HG03565 (cell line): ENCODE results near the gene UBE2D4.
A peak's percentile ranks its signal among the peaks of the same experiment; 100 is the strongest.
"Not testable (repeated sequence)": the region's sequence is repeated elsewhere in the genome, so short reads cannot be mapped to it uniquely, and the experiment has no call there.

Experiments used
- ATAC-seq: cut with Tn5 transposase; IDR thresholded peaks from one replicate; pipeline ENCODE4 v1.9.1; 2021; ENCODE audit warnings: mild to moderate bottlenecking, moderate library complexity; ENCODE audit not compliant: unreplicated experiment

Gene UBE2D4

DNA sequence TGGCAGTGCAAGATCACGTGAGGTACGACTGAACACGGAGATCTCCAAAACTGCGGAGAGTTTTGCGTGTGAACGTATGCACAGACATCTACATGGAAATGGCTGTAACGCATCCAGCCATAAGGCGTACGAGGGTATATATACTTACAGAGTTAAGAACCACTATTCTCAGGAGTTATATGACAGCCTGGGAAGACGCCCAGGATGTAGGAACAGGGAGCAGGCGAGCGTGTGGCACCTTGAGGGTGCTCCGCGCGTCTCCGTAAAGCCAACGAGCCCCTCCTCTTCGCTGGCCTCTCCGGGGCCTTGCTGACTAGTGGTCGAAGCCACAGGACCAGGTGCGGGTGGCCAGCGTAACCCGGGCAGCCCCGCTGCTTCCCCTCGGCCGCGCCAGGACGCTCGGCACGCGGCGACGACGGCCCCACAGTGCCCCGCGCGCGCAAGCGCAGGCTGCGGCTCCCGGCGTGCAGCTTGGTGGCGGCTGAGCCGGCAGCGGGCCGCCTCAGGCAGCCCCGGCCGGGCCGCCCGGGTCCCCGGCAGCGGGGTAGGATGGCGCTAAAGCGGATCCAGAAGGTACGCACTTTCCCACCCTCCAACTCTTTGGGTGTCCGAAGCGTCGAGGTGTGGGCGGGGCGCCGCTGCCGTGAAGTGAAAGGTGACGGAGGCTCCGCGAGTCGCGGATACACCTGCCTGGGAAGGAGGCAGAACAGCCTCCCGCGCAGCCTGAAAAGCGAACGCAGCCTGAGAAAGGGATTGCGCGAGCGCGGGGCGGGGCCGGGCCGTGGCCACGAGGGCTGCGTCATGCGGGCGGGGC lies at the start of gene UBE2D4:
TSS of gene UBE2D4 (plus strand) at position 453 of the 814 bp plus-strand sequence. CDS start at position 550, 97 bp downstream.
- ATAC-seq: peak; percentile 78

DNA sequence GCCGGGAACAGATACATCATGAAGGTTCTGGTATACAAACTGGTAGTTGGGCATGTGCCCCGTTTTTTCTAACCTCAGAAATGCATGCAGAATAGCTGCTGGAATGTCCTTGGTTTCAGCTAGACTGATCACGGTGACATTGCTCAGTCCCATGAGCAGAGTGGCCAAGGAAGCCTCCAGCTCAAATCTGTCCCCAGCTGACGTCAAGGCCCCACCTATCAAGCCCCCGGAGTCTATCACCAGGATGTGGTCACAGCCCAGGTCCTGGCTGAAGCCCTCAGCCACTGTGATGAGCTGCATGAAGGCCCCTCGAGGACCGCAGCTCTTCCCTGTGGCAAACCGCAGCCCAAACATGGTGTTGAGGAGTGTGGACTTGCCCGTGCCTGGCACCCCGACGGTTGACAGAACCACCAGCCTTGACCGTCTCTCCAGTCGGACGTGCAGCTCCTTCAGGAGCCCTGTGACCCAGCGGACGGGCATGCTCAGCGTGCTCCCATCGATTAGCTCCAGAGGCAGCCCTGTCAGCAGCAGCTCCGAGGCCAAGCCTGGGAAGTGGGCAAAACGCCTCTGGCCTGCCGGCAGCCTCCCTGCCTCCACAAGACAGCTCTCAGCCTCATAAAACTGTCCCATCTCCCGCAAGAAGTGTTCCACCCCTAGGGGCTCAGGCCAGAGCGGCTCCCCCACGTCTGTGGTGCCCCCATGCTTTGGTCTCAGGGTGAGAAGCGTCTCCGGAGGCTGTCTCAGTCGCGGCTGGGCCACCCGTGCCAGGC lies 49.1 kb upstream of the UBE2D4 start:
- ATAC-seq: no peak

DNA sequence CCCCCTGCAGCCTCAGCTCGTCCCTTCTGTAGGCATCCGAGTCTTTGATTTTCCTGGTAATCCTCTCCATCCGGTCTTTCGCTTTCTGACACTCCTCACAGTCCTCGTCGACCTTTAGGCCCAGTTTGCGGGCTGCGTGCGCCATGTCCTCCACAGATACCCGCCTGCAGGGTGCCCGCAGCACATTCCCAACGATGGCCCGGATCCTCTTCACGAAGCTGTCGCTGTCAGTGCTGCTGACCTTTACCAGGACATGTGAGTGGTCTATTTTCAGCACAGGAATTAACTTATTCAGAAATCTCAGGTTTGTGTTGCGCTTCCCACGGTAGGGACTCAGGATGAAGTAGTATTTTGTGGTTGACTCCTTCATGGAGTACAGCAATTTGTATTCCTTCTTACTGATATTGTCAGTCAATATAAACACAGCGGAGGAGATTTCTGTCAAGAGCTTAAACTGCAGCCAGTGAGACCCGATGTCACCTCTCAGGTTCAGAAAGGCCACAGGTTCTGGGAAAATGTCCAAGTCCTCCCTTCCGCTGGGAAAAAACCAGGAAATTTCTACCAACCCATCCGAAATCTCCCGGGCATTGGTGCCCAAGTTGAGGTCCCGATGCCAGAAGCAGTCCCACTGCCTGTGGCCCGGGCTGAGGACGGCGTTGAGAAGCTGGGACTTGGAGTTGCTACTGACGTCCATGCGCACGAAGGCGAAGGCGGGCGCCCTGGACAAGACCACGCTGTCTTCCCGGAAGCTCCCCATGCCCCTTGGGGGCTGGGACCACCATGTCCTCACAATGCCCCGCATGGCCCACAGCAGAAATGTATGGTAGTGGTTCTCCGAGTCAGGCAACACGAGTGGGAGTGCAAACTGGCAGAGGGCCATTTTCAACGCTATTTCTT lies 48.0 kb upstream of the UBE2D4 start:
- ATAC-seq: no peak

DNA sequence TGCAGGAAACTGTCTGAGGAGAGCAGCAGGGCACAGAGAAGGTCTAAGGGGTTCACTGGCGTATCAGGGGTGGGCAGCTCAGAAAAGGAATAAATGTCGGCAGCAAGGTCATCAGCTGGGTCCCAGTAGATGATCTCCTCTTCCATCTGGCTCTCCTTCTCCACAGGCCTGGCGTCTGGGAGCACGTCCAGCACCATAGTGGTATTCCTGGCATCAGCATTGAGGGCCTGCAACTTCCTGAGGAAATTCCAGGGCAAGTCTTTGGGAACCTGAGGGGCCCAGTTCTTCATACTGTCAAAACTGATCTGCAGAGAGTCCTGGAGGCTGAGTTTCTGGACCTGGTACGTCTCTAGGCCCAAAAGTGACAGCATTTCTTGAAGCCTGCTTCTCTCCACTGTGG lies 47.4 kb upstream of the UBE2D4 start:
- no peak for ATAC-seq

DNA sequence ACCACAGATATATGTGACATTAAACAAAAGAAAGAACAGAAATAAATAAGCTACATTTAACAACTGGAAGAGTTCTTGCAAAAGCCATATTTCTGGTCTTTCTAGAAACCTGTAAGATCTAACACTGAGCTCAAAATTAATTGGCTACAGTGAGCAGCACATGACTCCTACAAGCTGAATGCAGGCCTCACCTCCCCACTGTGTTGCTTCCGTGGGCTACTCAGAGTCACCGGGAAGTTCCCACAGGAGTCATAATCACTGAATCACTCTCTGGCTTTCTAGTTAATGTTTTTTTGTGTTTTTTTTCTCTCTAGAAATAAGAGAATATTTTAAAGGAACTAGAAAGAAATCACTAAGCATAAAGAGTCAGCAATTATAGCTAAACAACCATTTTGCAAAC lies 46.8 kb upstream of the UBE2D4 start:
- no peak for ATAC-seq

DNA sequence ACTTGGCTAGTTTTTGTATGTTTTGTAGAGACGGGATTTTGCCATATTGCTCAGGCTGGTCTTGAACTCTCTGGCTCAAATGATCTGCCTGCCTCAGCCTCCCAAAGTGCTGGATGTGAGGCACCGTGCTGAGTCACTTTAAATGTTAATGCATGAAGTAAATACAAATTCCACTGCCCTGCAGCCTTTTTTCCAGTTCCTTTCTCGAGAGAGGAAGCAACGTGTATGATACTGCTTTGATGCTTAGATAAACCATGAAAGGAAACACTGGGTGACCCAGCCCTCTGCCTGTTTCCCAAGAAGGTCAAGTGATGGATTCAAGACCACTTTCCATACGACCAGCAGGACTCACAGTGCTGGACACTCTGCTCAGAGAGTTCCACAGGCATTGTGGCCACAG lies 45.6 kb upstream of the UBE2D4 start:
- no peak for ATAC-seq

DNA sequence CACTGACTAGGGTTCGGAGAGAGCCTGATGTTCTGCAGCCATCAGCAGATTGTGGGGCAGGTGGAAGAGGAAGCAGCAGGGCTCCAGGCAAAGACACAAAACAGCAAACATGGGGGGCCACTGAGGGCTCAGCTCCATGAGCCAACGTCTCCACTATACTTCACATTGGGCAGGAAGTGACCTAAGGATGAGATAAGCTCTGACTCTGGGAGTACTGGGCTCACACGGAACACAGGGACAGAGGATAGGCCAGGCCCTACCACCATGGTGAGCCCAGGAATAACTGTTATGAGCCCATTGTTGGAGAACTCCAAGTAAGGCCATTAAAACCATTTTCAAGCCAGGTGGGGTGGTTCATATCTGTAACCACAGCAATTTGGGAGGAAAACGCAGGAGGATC lies 42.0 kb upstream of the UBE2D4 start:
- ATAC-seq: no peak

DNA sequence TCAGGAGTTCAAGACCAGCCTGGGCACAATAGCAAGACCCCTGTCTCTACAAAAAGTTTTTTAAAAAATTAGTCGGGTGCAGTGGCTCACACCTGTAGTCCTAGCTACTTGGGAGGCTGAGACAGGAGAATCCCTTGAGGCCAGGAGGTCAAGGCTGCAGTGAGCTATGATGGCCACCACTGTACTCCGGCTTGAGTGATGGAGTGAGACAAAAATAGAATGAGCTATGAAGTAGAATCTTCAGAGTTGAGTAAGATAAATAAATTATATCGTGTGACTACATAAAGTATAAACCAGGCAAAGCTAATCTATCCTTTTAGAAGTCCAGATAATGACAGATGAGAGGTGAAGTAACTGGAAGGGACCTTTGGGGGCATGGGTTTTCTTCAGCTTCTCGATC lies 41.6 kb upstream of the UBE2D4 start:
- ATAC-seq: no peak

DNA sequence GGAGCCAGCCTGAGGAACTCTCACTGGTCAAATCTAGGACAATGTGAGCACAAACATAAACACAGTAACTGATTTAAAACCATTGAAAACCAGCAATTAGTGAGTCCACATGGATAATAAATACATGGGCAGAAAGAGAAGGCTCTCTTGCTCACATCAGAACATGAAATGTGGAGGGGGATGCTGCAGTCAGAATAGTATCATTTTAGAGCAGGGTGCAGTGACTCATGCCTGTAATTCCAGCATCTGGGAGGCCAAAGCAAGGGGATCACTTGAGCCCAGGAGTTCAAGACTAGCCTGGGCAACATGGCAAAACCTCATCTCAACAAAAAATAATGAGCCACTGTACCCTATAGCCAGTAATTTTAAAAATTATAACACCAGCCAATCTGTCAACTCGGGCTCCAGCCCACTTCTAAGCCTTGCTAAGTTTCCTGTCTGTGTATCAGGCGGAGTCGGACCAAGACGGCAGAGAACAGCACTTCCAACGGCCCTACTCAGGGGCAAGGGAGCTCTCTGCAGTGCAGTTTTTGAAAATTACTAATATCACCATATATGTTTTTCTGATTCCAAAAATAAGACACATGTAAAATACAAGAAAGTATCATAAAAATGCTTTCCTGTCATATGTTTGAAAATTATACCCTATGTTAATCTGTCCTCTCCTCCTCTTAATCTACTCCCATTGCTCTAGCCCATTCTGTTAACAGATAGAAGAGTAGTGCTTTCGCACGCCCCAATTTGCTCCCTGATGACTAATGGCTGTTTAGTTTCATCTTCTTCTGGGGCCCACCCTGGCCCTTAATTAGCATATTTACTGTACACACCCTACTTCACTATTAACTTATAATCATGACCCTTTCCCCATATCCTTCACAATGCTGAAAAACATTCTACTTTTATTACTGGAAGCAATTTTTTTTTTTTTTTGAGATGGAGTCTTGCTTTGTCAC lies 37.0 kb upstream of the UBE2D4 start:
- no peak for ATAC-seq

DNA sequence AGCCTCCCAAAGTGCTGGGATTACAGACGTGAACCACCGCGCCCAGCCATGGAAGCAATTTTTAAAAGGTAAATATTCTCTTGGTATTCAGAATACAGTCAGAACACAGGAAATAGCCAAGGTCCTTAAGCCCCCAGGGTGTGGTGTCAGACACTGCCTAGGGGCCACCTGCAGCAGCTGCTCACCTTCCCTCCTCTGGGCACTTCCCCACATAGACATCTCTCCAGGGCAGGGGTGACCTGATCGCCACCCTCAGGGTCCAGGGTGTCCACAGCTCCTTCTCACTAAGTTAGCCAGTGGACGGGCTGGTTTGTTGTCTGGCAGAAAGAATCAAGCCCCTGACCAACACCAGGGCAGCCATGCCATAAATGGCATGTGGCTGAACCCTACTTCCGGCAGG lies 35.8 kb upstream of the UBE2D4 start:
- ATAC-seq: no peak

DNA sequence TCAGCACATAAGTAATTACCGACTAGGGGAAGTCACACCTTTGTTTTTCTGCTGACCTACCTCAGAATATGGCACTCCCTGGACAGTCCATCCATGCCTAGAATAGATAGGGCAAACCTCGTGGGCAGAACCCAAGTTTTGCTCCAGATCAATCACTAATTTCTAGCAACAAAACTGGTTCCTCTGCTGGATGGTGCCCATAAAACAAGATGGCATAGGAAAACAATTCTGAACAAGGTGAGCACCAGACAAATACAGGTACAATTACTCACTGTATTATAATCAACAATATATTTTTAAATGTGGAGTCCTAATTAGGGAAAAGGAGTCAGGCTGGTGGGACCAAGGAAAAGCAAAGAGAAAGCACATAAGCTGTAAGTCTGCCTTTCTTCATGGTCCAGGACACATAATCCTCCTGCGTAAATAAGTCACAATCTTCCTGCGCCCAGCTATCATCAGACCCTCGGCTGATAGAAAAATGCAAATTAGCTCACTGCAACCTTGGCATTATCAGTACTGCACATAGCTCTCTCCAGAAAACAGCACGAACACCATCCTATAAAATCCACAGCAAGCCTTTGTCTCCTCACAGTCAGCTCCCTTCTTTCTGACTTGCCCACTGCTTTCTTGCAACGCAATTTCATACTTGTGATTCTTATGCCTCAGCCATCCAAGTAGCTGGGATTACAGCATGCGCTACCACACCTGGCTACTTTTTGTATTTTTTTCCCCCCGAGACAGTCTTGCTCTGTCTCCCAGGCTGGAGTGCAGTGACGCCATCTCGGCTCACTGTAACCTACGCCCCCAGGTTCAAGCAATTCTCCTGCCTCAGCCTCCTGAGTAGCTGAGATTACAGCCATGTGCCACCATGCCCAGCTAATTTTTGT lies 34.9 kb upstream of the UBE2D4 start:
- ATAC-seq: no peak

DNA sequence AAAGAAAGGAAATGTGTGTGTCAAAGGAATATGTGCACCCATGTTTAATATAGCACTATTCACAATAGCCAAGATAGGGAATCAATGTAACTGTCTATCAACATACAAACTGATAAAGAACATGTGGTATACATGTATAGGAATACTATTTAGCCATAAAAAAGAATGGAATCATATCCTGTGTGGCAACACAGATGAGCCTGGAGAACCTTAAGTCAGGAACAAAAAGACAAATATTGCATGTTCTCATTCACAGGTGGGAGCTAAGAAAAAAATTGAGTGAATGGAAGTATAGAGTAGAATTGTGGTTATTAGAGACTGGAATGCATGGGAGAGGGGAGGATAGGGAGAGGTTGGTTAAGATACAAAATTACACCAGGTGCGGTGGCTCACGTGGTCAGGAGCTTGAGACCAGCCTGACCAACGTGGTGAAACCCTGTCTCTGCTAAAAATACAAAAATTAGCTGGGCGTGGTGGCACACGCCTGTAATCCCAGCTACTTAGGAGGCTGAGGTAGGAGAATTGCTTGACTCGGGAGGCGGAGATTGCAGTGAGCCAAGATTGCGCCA lies 30.3 kb upstream of the UBE2D4 start:
- ATAC-seq: no peak

DNA sequence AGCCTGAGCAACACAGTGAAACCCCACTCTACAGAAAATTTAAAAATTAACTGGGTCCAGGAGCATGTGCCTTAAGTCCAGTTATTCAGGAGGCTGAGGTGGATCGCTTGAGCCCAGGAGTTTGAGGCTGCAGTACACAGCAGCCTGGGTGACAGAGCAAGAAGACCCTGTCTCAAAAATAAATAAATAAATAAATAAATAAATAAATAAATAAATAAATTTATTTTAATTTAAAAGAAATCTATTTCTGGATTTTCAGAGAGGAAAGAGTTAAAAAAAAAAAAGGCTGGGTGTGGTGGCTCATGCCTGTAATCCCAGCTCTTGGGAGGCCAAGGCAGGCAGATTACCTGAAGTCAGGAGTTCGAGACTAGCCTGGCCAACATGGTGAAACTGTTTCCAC lies 27.7 kb upstream of the UBE2D4 start:
- not testable (repeated sequence) for ATAC-seq

DNA sequence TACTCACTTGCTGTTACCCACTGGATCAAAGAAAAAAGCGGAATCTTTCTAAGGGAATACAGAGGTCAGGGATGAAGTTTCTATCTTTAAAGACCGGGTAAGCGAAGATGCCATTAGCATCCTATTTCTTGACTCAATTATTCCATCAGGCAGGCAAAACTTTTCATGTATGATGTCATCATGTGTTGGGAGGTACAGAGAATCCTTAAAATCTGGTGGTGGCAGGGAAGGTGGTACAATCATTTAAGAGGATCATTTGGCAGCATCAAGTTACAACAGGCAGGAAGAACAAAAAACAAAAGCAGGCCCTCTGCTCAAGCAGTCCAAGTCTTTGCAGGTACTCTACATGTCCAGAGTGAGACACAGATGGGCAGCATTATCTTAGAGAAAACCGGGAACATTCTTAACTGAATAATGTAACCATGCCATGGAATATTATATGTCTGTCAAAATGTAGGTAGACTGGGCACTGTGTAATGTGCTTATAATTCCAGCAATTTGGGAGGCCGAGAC lies 23.6 kb upstream of the UBE2D4 start:
- ATAC-seq: no peak

DNA sequence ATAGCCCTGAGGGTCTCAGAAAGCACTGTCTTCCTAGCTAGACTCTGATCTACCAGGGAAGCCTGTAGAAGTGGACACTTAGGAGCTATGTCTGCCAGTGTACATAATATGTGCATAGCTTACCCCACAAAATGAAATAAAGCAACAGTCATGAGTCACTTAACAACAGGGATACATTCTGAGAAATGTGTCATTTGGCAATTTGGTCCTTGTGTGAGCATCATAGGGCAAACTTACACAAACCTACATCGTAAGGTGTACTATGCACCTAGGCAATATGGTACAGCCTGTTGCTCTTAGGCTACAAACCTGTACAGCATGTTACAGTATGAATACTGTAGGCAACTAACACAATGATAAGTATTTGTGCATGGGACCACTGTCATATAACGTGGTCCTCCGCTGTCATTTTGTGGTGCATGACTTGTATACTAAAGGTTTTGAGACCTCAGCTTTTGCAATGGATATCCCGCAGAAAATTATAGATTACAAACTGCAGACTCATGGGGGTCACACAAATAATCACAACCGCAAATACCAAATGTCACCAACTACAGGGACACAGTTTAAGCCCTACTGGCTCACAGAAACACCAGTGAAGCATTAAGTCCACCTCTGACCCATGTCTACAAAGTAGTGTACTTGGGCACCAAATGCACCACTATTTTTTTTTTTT lies 21.6 kb upstream of the UBE2D4 start:
- no peak for ATAC-seq

DNA sequence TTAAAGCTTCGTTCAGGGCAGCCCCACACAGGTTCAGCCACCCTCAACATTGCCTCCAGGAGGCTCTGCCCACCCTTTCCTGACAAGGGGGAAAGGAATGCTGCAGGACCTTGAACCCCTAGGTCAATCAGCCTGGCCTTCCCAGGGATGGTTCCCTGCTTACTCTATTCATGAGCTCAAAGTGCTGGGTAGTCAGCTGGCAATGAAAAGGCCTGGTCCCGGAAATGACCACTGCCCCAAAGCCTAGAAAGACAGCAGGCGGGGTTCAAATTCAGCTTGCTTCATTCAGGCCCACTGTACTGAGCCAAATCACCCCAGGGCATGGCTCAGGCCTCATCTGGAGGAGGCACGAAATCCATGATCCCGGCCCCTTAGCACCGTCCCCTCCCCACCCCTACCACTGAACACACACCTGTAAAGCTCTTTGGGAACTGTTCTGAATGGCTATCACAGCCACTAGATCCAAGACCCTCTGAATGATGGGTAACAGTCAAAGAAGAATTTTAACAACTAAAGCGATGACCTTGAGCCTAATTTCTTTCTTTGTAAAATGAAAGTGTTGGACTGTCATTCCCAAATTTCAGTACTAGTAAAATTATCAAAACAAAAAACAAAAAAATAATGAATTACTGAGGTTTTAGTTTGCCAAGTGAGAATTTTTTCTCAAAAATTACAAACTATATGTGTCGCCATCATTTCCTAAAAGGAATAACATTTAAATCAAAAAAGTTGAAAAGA lies 20.9 kb upstream of the UBE2D4 start:
- ATAC-seq: no peak

DNA sequence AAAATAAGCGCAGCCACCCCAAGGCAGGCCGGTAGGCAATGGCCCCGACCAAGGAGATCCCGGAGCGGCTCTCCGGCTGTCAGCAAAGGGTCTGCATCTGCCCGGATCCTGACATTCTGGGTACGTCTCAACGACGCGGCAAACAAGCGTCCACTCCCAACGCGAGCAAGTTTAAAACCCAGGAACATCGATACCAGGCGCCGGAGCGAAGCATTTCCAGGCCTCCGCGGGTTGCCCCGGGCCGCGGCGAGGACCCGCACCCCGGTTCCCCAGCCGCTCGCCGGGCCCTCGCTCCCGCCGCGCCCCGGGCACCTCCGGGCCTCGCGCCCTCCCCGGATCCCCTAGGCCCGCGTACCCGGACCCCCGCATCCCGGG lies 20.3 kb upstream of the UBE2D4 start:
- ATAC-seq: peak; percentile 11
